ENCODE data around the gene PPARGC1A.

DNA sequence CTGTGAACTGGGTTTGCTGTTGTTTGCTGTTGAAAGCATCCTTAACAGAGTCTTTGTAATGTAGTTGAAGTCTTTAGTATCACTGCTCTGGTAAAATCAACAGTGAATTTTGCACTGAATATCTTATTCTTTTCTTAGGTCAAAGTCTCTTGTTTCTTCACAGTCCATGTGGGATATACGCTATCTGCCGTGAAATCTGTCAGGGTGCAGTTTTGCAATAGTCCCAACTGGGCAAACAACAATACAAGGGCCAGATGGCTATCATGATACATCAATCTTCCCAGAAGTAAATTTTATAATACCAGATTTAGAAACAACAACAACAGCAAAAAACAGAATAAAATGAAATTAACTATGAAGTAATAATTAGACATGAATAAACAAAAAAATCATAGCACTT, 123.5 kb downstream of the PPARGC1A start:
- TF ChIP-seq POLR2A (IDR thresholded peaks at IDR 0.05; ENCODE audit: low read depth, low read length) (no peak), TAF1 (IDR thresholded peaks at IDR 0.05; ENCODE audit: low read depth, low read length) (no peak), POLR2AphosphoS5 (IDR thresholded peaks at IDR 0.05; ENCODE audit: low read depth, low read length) (no peak), PAX5 (IDR thresholded peaks at IDR 0.05; ENCODE audit: insufficient read depth, low read length, severe bottlenecking) (no peak), SPI1 (IDR thresholded peaks at IDR 0.05; ENCODE audit: low read depth, low read length) (no peak)
